ENCODE data around the gene ATM. TPM values are rescaled to one million over a fixed set of nuclear protein-coding genes. Genes with fewer than 3 reads are reported as not detected.
A peak's percentile ranks its signal among the peaks of the same experiment; 100 is the strongest.

ATM gene, protein sequence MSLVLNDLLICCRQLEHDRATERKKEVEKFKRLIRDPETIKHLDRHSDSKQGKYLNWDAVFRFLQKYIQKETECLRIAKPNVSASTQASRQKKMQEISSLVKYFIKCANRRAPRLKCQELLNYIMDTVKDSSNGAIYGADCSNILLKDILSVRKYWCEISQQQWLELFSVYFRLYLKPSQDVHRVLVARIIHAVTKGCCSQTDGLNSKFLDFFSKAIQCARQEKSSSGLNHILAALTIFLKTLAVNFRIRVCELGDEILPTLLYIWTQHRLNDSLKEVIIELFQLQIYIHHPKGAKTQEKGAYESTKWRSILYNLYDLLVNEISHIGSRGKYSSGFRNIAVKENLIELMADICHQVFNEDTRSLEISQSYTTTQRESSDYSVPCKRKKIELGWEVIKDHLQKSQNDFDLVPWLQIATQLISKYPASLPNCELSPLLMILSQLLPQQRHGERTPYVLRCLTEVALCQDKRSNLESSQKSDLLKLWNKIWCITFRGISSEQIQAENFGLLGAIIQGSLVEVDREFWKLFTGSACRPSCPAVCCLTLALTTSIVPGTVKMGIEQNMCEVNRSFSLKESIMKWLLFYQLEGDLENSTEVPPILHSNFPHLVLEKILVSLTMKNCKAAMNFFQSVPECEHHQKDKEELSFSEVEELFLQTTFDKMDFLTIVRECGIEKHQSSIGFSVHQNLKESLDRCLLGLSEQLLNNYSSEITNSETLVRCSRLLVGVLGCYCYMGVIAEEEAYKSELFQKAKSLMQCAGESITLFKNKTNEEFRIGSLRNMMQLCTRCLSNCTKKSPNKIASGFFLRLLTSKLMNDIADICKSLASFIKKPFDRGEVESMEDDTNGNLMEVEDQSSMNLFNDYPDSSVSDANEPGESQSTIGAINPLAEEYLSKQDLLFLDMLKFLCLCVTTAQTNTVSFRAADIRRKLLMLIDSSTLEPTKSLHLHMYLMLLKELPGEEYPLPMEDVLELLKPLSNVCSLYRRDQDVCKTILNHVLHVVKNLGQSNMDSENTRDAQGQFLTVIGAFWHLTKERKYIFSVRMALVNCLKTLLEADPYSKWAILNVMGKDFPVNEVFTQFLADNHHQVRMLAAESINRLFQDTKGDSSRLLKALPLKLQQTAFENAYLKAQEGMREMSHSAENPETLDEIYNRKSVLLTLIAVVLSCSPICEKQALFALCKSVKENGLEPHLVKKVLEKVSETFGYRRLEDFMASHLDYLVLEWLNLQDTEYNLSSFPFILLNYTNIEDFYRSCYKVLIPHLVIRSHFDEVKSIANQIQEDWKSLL (N-terminal part only)
- polyA plus RNA-seq (2012; ENCODE audit: insufficient read depth, insufficient read length, low read depth), result 21.8 TPM

- H3K4me1 ChIP-seq, result no peaks in the 10 kb centered on the region
- peaks cover 2% of the 10 kb centered on the region for H3K36me3 ChIP-seq
- H3K27me3 ChIP-seq, result no peaks in the 10 kb centered on the region
- peak; percentile 84 for TF ChIP-seq CTCF (IDR thresholded peaks at IDR 0.05; ENCODE audit: low read depth, low read length)
- H3K4me3 ChIP-seq (ENCODE audit: low read depth, low read length), result peak within 1 kb of the TSS; percentile 94
- peak; percentile 99 for DNase-seq
- H3K9me3 ChIP-seq, result no peaks in the 10 kb centered on the region
Measured at GRCh38 chr11:108222574-108223347, at the start of gene ATM, which contains the start of gene NPAT. TSS of gene ATM (plus strand) at chr11:108223067. CDS start at chr11:108227625, 4,558 bp downstream. TSS of gene NPAT (minus strand) at chr11:108222638. CDS start at chr11:108222536, 102 bp downstream.

DNA sequence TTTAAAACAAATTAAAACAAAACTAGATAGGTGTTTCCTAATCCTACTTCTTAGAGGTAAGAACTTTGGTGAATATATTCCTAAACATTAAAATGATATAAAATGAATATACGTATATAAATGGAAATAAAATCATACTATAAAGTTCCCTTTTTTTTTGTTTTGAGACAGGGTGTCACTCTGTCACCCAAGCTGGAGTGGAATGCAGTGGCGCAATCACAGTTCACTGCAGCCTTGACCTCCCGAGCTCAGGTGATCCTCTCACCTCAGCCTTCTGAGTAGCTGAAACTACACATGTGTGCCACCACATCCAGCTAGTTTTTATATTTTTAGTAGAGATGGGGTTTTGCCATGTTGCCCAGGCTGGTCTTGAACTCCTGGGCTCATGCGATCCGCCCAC lies 45.3 kb upstream of the ATM start:
- no peak overlapping the region for H3K4me3 ChIP-seq (ENCODE audit: low read depth, low read length)
- no peaks in the 10 kb centered on the region for H3K27me3 ChIP-seq
- no peaks in the 10 kb centered on the region for H3K4me1 ChIP-seq
- H3K9me3 ChIP-seq, result no peaks in the 10 kb centered on the region
- TF ChIP-seq CTCF (IDR thresholded peaks at IDR 0.05; ENCODE audit: low read depth, low read length), result no peak
- DNase-seq, result no peak
- H3K36me3 ChIP-seq, result peaks cover 45% of the 10 kb centered on the region

- Histone ChIP-seq H3K9me3 (no peaks in the 10 kb centered on the region), H3K4me3 (ENCODE audit: low read depth, low read length) (no peak overlapping the region), H3K36me3 (peaks cover 51% of the 10 kb centered on the region), H3K27me3 (no peaks in the 10 kb centered on the region), H3K4me1 (no peaks in the 10 kb centered on the region)
- no peak for TF ChIP-seq CTCF (IDR thresholded peaks at IDR 0.05; ENCODE audit: low read depth, low read length)
- DNase-seq, result no peak
Measured at GRCh38 chr11:108193725-108194124, 29.1 kb upstream of the ATM start.

DNA sequence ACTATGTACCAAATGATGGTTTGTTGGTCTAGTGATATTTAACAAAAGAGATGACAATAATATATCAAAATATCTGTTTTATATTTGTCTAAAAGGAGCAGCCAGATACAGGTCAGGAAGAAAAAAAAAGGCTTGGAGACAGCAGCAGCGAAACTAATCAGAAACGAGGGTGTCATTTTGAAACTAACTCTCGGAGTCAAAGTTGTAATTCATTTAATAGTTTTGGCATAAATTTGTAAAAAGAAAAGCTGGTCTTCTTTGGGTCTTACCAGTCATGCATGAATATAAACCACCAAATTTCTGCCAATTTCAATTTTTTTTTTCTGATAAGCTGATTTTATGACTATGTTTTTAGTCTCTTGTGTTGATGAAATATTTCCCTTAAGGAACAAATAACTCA lies 26.0 kb upstream of the ATM start:
- Histone ChIP-seq H3K4me3 (ENCODE audit: low read depth, low read length) (no peak overlapping the region), H3K36me3 (peaks cover 41% of the 10 kb centered on the region), H3K9me3 (no peaks in the 10 kb centered on the region), H3K27me3 (no peaks in the 10 kb centered on the region), H3K4me1 (no peaks in the 10 kb centered on the region)
- no peak for TF ChIP-seq CTCF (IDR thresholded peaks at IDR 0.05; ENCODE audit: low read depth, low read length)
- DNase-seq, result no peak

DNA sequence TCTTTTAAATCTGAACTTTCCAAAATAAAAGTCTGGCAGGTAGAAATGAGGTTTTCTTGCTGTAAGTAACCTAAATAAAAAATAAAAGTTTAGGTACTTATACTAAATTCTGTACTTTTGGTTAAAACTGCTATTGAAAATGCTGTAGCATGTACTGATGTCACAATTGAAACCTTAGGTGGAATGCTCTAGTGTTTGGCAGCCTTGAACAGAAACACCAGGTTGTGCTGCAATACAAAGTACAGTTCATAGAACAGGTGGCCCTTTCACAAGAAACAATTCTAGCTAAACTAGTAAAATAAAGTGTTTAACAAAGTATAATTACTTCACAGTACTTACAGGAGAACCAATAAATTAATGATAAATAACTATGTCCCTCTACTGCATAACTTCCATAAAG lies 25.5 kb upstream of the ATM start:
- peaks cover 38% of the 10 kb centered on the region for H3K36me3 ChIP-seq
- TF ChIP-seq CTCF (IDR thresholded peaks at IDR 0.05; ENCODE audit: low read depth, low read length), result no peak

More for the DNA sequence above, 25.5 kb upstream of the ATM start:
- no peak for DNase-seq
- H3K9me3 ChIP-seq, result no peaks in the 10 kb centered on the region
- no peaks in the 10 kb centered on the region for H3K4me1 ChIP-seq
- H3K4me3 ChIP-seq (ENCODE audit: low read depth, low read length), result no peak overlapping the region
- no peaks in the 10 kb centered on the region for H3K27me3 ChIP-seq

Data from BE2C (cell line).